DMS53 treated with DMSO at 0.1 percent for 48 hours (cell line): ENCODE results near the gene CKM.
A peak's percentile ranks its signal among the peaks of the same experiment; 100 is the strongest.

Experiments used
- DNase-seq: peaks from one replicate; lab custom pipeline; 2025; ENCODE audit not compliant: unreplicated experiment; lab: John Stamatoyannopoulos, UW

CKM gene

GRCh38 chr19:45322744-45323281, at the start of gene CKM:
Gene CKM (minus strand): TSS chr19:45322875. CDS start chr19:45319713, 3,162 bp downstream.
- DNase-seq, result no peak

GRCh38 chr19:45370410-45371204, 47.9 kb upstream of the CKM start, which contains the start of gene ERCC2:
Gene ERCC2 (minus strand): TSS chr19:45370573. CDS start chr19:45370540, 33 bp downstream.
- peak; percentile 81 for DNase-seq

GRCh38 chr19:45368737-45369340, 46.2 kb upstream of the CKM start:
- DNase-seq, result no peak

GRCh38 chr19:45368127-45368526, 45.5 kb upstream of the CKM start:
- DNase-seq, result no peak

- DNase-seq, result no peak
Observed at GRCh38 chr19:45364696-45365095, 42.0 kb upstream of the CKM start.

GRCh38 chr19:45363861-45364459, 41.3 kb upstream of the CKM start:
- no peak for DNase-seq

- DNase-seq, result no peak
Observed at GRCh38 chr19:45362291-45362690, 39.6 kb upstream of the CKM start.

- no peak for DNase-seq
Observed at GRCh38 chr19:45361608-45362007, 38.9 kb upstream of the CKM start.

GRCh38 chr19:45358213-45358792, 35.6 kb upstream of the CKM start:
- no peak for DNase-seq

- no peak for DNase-seq
Observed at GRCh38 chr19:45357445-45357783, 34.7 kb upstream of the CKM start.

- no peak for DNase-seq
Observed at GRCh38 chr19:45356760-45357444, 34.2 kb upstream of the CKM start.

- DNase-seq, result no peak
Observed at GRCh38 chr19:45355910-45356309, 33.2 kb upstream of the CKM start.

- no peak for DNase-seq
Observed at GRCh38 chr19:45355402-45355801, 32.7 kb upstream of the CKM start.

- DNase-seq, result no peak
Observed at GRCh38 chr19:45354241-45354842, 31.7 kb upstream of the CKM start.

- DNase-seq, result no peak
Observed at GRCh38 chr19:45352914-45353796, 30.5 kb upstream of the CKM start.

GRCh38 chr19:45352471-45352870, 29.8 kb upstream of the CKM start:
- no peak for DNase-seq

GRCh38 chr19:45352062-45352461, 29.4 kb upstream of the CKM start:
- no peak for DNase-seq

GRCh38 chr19:45351401-45351952, 28.8 kb upstream of the CKM start:
- DNase-seq, result no peak

GRCh38 chr19:45350477-45351058, 27.9 kb upstream of the CKM start:
- no peak for DNase-seq
